HCT116 (cell line): ENCODE data around the gene ADK.

Experiments
- CEBPB ChIP-seq: IDR thresholded peaks from 2 replicates; pipeline ENCODE4 v1.6.1; 2012; ENCODE audit warnings: low read depth
- CTCF ChIP-seq, 3 experiments: fragments of 200-600 bp in 1 of 3; sonication (generic) in 1 of 3; IDR thresholded peaks in 2 of 3; conservative IDR thresholded peaks in 1 of 3; 2 replicates each; pipeline ENCODE4 v1.5.1; 2012 to 2017; ENCODE audit warnings: low read depth in 2 of 3, low read length in 2 of 3, antibody characterized with exemption in 1 of 3, borderline replicate concordance in 1 of 3, control low read depth in 1 of 3, mild to moderate bottlenecking in 1 of 3, mixed read lengths in 1 of 3, mixed run types in 1 of 3, moderate library complexity in 1 of 3; ENCODE audit not compliant: insufficient read depth in 1 of 3
- ELF1 ChIP-seq: IDR thresholded peaks from 2 replicates; pipeline ENCODE4 v1.6.1; 2012; ENCODE audit warnings: low read depth, borderline replicate concordance
- EZH2phosphoT487 ChIP-seq: fragments of 200-600 bp; IDR thresholded peaks from 2 replicates; pipeline ENCODE4 v1.6.1; 2018; ENCODE audit warnings: antibody characterized with exemption, borderline replicate concordance
- FOSL1 ChIP-seq: IDR thresholded peaks from 2 replicates; pipeline ENCODE4 v1.6.1; 2012; ENCODE audit warnings: low read depth
- MAX ChIP-seq: IDR thresholded peaks from 2 replicates; pipeline ENCODE4 v1.6.1; 2012
- POLR2A ChIP-seq: IDR thresholded peaks from 2 replicates; pipeline ENCODE4 v1.7.0; 2011; ENCODE audit warnings: borderline replicate concordance; ENCODE audit not compliant: insufficient read depth, insufficient read length; ENCODE audit errors: extremely low read depth
- POLR2AphosphoS5 ChIP-seq: IDR thresholded peaks from 2 replicates; pipeline ENCODE4 v1.6.1; 2011; ENCODE audit warnings: mild to moderate bottlenecking, low read depth, low read length, moderate library complexity
- RAD21 ChIP-seq: IDR thresholded peaks from 2 replicates; pipeline ENCODE4 v1.6.1; 2012; ENCODE audit warnings: low read depth, mild to moderate bottlenecking
- SIN3A ChIP-seq: IDR thresholded peaks from 2 replicates; pipeline ENCODE4 v1.6.1; 2012; ENCODE audit warnings: low read depth
- SP1 ChIP-seq: IDR thresholded peaks from 2 replicates; pipeline ENCODE4 v1.6.1; 2012; ENCODE audit warnings: low read depth
- YY1 ChIP-seq: IDR thresholded peaks from 2 replicates; pipeline ENCODE4 v1.6.1; 2011; ENCODE audit warnings: low read length, low read depth, moderate library complexity, mild to moderate bottlenecking; ENCODE audit not compliant: insufficient replicate concordance; ENCODE audit errors: extremely low read depth
- ZBTB33 ChIP-seq: IDR thresholded peaks from 2 replicates; pipeline ENCODE4 v1.6.1; 2011; ENCODE audit warnings: mild to moderate bottlenecking, low read length, moderate library complexity; ENCODE audit not compliant: insufficient replicate concordance; ENCODE audit errors: extremely low read depth

GRCh38 chr10:74282151-74282847, 131.3 kb downstream of the ADK start:
- TF ChIP-seq RAD21, result no peak
- TF ChIP-seq CTCF (IDR thresholded peaks at IDR 0.05 in 2 of 3, conservative IDR thresholded peaks at IDR 0.05 in 1 of 3; ENCODE audit: borderline replicate concordance in 1 of 3, insufficient read depth in 1 of 3, low read depth in 2 of 3, low read length in 2 of 3), result no peak
- no peak for TF ChIP-seq EZH2phosphoT487
- TF ChIP-seq POLR2A, result no peak
- no peak for TF ChIP-seq CEBPB
- no peak for TF ChIP-seq SIN3A
- no peak for TF ChIP-seq ZBTB33
- TF ChIP-seq FOSL1, result no peak
- no peak for TF ChIP-seq SP1
- no peak for TF ChIP-seq YY1
- TF ChIP-seq MAX, result no peak
- no peak for TF ChIP-seq ELF1
- no peak for TF ChIP-seq POLR2AphosphoS5
